GM12874 (cell line): ENCODE data around the gene BMS1.

Experiments used
- TF ChIP-seq, protein P1 (sequence below): IDR thresholded peaks from 2 replicates; pipeline ENCODE4 v1.5.1; 2011; ENCODE audit warnings: low read depth, mild to moderate bottlenecking, control low read depth, low read length, moderate library complexity; ENCODE audit not compliant: insufficient read depth

The BMS1 gene

DNA sequence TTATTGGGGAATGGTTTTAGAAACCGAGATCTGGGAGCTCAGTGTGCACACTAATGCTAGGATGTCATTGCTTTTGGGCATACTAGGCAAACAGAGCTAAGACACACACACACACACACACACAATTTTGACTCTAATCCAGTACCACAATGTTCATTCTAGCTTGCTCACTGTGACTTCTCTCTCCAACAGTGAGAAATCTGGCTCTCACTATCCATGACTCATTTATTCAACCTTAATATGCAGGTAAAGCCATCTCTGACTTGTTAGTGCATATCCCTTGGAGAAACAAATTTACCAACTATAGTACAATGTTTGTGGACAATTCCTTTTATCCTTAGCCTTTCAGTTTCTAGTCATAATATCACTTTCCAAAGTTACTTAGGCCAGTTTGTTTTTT lies 5.9 kb upstream of the BMS1 start:
- TF ChIP-seq, protein P1, sequence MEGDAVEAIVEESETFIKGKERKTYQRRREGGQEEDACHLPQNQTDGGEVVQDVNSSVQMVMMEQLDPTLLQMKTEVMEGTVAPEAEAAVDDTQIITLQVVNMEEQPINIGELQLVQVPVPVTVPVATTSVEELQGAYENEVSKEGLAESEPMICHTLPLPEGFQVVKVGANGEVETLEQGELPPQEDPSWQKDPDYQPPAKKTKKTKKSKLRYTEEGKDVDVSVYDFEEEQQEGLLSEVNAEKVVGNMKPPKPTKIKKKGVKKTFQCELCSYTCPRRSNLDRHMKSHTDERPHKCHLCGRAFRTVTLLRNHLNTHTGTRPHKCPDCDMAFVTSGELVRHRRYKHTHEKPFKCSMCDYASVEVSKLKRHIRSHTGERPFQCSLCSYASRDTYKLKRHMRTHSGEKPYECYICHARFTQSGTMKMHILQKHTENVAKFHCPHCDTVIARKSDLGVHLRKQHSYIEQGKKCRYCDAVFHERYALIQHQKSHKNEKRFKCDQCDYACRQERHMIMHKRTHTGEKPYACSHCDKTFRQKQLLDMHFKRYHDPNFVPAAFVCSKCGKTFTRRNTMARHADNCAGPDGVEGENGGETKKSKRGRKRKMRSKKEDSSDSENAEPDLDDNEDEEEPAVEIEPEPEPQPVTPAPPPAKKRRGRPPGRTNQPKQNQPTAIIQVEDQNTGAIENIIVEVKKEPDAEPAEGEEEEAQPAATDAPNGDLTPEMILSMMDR, result no peak

GRCh38 chr10:42780456-42780855 lies 2.1 kb upstream of the BMS1 start:
- TF ChIP-seq, protein P1, result no peak

DNA sequence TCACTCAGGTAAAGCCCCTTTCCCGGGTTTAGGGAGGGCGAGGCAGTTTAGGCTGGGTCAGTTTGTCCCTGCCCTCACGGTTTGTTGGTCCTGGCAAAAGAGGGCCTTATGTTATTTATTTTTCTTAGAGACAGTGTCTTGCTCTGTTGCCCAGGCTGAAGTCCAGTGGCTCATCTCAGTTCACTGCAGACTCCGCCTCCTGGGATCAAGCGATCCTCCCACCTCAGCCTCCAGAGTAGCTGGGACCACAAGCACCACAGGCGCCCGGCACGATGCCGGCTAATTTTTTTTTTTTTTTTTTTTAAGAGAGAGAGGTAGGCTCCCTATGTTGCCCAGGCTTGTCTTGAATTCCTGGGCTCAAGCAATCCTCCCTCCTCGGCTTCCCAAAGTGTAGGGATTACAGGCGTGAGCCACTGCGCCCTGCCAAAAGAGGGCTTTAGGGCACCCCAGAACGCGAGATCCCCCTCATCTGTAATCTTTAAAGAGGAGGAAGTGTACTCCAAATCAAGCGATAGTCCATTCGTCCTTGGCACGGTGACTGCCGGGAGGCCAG lies 626 bp upstream of the BMS1 start:
- TF ChIP-seq, protein P1, result no peak

- TF ChIP-seq, protein P1, result no peak
Measured at GRCh38 chr10:42783181-42783549, 570 bp downstream of the BMS1 start.

GRCh38 chr10:42785759-42786158 lies 3.2 kb downstream of the BMS1 start:
- TF ChIP-seq, protein P1, result no peak

- TF ChIP-seq, protein P1, result no peak
Measured at GRCh38 chr10:42790835-42791234, 8.2 kb downstream of the BMS1 start.

DNA sequence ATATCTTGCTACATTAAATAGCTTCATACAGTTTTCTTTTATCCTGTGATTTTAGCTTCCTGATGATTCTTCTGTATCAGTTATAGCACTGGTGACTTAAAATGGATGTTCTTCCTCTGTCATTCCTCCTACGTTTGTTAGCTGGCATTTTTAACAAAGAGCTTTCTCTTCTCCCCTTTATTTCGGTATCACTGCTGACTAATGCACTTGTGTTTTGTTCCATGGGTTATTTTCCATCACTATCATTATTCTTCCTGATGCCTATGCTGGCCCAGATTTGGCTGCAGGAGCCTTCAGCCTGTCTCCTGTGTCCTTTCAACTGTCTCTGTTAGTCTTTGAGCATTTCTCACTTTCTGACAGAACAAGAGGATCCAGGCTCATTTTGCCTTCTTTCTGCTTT lies 13.1 kb downstream of the BMS1 start:
- TF ChIP-seq, protein P1, result no peak
